GM18520 (cell line): ENCODE results near the gene C11orf91.
"Not testable (repeated sequence)": the region's sequence is repeated elsewhere in the genome, so short reads cannot be mapped to it uniquely, and the experiment has no call there.

ENCODE experiments used
- ATAC-seq: cut with Tn5 transposase; IDR thresholded peaks from one replicate; pipeline ENCODE4 v1.9.1; 2021; ENCODE audit not compliant: unreplicated experiment

Gene C11orf91

DNA sequence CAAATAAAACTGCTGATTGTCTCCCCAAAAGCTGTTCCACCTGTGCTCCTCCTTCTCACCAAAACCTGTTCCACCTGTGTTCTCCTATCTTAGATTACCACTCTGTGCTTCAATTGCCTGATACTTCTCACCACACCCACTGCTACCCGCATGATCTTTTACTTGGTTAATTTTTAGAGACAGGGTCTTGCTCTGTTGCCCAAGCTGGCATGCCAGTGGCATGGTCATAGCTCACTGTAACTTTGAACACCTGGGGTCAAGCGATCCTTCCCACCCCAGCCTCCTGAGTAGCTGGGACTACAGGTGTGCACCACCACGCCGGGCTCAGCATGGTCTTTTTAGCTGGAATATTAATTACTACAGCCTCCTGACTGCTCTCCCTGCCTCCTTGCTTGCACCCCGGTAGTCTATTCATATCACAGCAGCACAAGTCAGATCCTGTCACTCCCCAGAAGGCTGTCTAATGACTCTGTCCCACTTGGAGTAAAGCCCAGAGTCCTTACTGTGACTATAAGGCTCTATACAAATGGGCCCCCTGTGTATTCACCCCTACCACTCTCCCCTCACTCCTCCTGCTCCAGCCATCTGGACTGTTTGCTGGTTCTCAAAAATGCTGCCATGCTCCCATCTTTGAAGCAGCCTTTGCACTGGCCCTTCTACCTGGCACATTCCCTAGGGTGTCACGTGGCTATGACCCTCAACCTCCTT lies 3.5 kb downstream of the C11orf91 start:
- ATAC-seq = no peak

DNA sequence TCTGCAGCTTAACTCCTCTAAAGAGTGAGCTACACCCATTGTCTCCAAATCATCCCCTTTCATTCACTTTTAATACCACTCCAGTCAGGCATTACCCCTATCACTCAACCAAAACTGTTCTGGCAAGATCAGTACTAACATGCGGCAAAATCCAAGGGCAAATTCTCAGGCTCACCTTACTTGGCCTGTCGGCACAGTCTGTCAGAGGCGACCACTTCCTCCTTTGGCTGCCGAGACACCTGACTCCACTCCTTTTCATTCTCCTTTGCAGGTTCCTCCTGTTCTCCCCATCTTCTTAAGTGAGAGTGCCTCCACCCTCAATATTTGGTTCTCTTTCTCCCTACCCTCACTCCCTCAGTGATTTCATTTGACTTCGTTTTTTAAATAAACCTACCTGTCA lies 4.2 kb downstream of the C11orf91 start:
- no peak for ATAC-seq

DNA sequence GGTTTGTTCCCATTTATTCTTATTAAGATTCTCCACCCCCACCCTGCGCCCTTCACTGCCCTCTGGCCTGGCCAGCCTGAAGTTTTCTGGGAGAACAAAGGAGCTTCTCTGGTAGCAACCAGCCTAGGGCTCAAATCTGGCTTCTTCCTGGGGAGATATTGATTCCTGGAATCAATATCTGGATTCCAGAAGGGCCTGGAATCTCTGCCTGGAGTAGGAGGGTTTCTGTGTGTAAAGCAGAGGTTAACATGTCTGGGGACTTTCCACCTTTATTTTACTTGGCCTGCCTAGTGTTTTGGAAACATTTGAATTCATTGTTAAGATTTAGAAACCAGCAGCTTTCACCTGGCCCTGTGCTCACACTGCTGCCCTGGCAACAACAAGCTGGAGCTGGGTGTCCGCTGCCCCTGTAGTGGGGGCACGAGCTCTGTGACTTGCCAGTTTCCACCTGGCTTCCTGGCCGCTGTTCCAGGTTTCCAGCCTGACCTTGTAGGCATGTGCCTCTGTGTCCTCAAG lies 5.5 kb downstream of the C11orf91 start:
- no peak for ATAC-seq

DNA sequence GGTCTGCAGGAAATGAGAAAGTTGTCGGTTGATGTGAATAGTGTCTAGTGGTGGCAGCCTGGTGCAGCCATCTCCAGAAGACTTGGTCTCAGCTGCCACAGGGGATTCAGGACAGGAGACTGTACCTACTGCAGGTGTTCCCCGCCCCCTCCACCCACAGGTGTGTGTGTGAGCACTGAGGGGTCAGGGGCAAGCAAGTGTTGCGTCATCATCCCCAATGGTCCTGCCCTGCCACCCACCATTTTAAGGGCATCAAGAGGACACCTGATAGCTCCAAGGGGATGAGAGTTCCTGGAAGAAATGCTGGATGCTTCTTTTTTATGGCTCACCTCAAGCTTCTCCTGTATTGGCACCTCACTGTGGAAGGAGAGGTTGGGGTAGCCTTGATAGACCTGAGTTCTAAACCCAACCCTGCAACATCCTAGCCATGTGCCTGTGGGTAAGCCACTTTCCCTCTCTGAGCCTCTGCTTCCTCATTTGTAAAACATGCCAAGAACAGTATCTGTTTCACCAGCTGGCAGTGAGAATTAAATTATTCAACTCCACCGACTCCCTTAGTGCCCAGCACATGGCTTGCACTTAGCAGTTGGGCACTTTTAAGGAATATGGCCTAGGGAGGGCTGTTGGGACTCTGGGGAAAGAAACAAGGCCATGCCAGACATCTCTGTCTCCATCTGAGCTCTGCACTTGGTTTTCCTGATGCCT lies 6.1 kb downstream of the C11orf91 start:
- no peak for ATAC-seq

DNA sequence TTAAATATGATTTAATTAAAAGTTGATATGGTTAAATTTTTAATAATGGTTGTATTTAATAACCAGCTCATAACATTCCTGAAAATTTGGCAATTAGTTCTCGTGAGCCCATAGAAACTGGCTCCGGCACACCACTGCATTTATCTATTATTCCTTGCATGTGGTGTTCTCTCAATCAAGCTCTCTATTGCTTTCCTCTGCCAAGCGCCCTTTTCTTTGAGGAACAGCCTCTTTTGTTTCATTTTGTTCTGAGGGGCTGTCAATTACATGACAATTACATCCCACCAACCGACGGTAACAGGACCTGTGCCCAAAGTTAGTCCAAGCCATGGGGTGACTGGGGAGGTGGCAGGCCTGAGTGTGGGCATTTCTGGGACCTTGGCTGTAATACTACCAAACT lies 8.1 kb downstream of the C11orf91 start:
- no peak for ATAC-seq

DNA sequence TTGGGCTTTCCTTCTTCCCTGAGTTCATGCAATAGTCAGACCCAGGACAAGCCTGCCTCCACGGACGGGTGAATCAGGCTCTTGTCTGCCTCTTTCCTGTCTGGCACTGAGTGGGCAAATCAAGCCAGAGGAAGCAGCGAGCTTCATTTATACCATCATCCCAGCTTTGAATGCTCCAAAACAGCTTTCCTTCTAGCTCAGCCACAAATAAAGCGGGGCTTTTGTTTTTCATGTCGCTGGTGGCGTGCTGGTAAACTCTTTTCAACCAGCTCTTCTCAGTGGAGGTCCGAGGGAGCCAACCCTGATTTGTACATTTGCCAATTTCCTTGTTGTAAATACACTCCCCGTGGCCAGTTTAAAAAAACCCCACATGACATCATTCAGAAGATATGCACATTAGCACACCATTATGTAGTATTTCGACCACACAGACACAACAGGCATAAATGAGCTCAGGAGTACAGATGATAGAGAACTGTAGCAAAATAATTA lies 8.6 kb downstream of the C11orf91 start:
- no peak for ATAC-seq

DNA sequence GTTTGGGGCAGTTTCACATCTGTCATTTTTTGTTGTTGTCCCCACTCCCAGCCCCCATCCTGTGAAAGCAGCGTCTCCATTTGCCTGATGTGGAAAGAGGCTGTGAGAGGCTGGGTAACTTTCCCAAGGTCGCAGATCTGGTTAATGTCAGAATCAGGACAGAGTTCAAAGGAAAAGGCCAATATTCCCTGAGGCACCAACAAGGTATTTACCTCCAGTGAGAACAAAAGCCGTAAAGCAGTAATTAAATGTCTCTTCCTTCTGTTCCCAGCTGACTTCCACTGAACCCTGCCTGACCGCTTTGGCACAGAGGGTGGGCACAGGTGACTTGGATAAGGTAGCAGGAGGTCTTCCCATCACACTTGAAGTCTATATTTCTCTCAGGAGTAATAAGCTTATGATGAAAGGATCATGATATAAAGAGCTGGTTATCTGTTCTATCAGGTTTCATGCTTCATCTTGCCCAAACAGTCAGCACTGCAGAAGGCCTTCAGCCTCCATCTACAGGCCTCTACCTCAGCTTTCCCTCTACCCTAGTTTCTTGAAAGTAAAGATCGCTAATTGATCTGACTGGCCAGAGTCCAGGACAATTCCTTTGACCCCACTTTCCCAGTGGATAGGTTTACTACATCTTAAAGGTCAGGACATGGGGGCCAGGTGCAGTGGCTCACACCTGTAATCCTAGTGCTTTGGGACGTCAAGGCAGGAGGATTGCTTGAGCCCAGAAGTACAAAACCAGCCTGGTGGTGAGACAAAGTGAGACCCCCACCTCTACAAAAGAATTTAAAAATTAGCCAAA lies 9.4 kb downstream of the C11orf91 start:
- ATAC-seq = no peak

DNA sequence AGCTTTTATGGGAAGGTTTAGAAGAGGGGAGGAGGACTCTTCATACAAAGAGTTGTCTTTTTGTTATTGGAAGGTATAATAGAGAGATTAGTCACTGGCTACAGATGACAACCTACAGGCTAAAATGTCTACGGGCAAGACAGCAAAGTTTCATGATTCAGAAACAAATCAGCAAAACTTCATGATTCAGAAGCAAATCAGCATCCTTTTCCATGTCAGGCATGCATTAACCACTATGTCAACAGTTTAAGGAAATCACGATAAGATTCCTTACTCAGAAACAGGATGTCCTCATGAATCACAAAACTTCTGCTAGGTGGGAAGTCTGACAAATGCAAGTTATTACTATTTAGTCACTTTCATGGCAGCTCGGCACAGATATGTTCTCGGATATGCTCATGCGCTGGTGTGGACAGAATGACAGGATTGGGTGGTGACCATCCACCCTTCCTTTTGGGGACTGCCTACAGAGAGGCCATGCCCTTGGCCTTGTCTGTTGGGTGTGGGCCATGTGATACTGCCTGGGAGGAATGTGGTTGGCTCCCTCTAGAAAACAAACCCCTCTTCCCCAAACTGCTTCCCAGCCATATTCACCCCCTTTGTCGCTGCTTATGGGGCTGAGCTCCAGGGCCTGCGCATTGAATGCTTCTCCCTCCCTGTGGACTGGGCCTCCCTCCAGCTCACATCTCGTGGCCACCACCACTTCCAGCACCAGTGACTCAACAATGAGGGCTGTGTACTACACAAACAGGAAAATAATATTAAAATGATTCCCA lies 10.1 kb downstream of the C11orf91 start:
- ATAC-seq = no peak

DNA sequence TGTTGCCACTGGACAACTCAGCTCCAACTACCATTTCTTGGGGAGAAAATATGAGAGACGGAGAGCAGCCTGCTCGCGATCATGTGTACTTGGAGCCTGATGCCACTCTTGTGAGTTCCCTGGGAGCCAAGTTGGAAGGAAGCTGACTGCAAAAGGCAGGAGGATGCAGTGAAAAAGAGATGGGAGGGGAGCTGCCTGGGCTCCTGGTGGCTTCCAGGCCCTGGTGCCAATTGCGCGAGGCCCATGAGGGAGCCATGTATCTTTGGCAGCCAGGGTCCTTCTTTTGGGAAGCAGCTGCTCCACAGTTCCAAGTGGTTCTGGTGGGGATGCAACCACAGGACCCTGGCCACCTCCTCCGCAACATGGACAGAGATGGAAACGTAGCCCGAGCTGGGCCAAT lies 11.1 kb downstream of the C11orf91 start:
- ATAC-seq = no peak

DNA sequence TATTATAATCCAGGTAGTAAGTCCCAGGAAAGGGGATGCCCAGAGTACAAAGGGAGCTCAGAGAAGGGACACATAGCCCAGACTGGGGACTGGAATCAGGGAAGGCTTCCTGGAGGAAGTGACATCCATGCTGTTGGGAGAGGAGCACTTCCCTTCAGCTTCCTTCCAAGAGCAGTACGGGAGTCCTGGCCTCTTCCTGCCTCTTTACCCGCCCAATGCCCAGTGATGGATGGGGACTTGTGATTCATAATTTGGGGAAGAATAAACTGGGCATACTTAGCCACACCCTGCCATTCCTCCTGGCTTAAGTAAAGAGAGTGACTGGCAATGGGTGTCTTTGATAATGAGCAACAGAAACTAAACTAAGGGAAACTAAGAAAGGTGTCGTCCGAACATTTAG lies 11.5 kb downstream of the C11orf91 start:
- ATAC-seq = no peak

DNA sequence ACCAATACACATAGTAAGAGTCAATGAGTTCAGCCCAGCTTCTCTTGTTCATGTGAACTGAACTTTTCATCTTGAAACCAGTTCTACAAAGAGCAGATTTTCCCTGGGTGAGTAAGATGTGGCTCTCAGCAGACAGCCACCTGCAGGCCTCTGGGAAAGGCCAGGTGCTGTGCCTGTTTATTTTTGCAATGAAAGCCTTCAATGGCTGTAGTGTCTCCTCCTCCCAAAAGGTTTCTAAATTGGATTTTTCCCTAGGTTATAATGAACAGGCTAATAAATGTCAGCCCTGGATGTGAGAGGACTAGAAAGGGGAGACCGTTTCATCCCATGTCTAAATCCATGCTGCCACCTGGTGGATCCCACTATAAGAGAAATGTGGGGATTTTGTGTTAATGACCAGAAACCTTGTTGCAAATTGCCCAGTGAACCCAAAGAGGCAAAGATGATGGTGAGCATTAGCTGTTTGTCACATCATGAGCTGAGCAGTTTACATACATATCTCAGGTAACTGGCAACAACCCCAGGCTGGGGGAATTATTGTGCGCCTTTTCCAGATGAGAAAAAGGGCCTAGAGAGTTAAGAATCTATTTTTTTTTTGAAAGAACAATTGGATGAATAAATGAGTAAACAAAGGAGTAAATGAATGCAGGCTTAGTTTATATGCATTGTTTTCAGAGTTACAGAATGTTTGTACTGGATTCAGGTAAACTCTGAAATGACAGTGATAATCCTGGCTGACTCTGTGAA lies 12.7 kb downstream of the C11orf91 start:
- ATAC-seq = no peak

DNA sequence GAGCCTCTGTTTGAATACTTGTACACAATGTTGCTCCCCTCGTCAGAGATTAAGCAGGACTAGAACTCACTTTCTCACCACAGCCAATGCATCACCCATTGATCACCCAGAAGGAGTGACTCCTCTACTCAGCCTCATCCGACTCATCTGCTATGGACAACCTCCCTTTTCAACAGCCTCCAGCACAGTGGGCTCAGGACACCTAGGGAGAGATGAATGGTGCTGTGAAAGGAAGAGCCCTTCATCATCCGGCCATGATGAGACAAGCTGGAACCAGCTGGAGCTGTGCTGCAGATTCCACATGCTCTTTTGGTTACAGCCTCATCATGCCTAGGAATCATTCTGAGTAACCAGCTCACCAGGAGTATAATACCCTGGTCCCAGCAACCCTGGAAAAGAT lies 15.5 kb downstream of the C11orf91 start:
- ATAC-seq = no peak

DNA sequence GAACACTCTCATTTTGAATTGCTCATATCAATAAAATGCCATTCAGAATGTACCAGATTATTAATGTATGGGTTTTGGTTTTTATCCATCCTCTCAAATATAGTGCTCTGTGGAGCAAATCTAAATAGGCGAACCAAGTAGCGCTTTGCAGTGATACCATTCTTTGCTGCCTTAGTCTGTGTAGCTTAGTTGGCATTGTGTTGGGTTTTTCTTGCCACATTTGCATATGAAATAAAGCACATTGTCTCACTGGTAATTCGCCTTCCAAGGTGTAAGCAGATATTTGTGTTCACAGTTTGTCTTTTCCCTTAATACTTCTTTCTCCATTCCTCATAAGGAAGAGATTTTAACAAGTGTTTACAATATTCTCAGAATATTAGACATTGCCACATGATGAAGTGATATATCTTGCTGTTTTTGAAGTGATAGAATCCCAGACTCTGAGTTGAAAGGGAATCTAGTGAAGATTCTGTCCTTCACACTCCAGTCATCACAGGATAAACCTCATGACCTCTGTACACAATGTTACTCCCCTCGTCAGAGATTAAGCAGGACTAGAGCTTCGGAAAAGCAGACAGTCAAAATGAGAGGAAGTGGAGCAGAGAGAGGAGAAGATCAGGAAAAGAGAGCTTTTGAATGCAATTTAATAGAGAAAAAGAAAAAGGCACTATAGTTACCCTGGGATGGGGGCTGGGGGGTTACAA lies 16.5 kb downstream of the C11orf91 start:
- ATAC-seq = no peak

DNA sequence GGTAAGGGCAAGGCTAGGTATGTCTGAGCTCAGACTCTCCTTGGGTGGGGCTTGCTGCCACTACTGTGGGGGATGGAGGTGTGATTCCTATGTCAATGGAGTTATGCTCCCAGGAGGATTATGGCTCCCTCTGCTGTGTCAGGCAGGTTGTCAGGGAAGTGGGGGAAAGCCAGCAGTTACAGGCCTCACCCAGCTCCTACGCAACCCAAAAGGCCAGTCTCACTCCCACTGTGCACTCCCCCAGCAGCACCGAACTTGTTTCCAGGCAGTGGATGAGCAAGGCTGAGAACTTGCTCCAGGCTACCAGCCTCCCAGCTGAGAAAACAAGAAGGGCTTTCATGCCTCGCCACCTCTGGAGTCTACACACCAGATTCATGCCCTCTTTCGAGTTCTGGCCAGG lies 18.2 kb downstream of the C11orf91 start:
- no peak for ATAC-seq

DNA sequence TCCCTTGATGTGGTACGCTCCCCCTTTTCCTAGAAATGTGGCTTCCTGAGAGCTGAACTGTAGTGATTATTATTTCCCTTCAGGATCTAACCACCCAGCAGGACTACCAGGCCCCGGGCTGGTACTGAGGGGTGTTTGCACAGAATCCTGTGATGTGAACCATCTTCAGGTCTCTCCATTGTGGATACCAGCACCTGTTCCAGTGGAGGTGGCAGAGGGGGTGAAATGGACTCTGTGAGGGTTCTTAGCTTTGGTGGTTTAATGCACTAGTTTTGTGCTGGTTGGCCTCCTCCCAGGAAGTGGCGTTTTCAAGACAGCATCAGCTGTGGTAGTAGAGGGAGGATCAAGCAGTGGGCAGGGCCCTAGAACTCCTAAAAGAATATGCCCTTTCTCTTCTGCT lies 18.6 kb downstream of the C11orf91 start:
- ATAC-seq = no peak

DNA sequence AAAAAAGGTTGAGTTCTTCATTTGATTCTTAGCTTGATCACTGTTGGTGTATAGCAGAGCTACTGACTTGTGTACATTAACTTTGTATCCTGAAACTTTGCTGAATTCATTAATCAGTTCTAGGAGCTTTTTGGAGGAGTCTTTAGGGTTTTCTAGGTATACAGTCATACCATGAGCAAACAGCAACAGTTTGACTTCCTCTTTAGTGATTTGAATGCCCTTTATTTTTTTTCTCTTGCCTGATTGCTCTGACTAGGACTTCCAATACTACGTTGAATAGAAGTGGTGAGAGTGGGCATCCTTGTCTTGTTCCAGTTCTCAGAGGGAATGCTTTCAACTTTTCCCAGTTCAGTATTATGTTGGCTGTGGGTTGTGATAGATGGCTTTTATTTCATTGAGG lies 22.0 kb downstream of the C11orf91 start:
- not testable (repeated sequence) for ATAC-seq

DNA sequence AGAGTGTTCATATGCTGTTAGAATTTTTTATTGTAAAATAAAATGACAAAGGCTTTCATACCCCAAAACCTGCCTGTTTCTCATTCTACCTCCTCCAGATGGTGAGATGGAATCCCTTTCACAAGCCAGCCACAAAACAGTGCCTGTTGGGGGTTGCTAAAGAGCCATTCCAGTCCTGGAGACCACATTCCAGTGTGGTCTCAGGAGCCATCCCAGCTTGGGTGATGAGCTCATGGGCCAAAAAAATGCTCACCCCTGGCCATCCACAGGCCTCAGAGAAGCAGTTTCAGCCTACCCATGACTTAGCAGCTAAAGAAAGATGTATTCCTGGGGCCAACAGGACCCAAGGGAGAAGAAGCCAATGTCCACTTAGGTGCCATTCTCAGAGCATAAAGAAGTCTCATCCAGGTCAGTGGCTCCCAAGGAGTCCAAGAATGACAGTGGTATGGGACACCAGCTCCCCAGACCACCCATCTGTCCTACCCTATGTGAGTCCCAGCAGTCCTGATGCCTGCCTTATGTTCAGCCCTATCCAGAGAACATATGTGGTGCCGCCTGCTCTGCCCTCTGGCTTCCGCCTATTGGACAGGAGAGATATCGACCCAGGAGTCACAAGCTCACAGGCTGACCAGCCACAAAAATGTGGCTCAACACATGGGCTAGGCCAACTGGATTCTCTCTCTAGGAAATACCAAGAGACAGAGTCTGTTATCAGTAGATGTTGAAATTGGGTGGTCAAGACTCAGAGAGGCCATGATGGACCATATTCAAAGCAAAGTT lies 26.4 kb downstream of the C11orf91 start:
- ATAC-seq = no peak

DNA sequence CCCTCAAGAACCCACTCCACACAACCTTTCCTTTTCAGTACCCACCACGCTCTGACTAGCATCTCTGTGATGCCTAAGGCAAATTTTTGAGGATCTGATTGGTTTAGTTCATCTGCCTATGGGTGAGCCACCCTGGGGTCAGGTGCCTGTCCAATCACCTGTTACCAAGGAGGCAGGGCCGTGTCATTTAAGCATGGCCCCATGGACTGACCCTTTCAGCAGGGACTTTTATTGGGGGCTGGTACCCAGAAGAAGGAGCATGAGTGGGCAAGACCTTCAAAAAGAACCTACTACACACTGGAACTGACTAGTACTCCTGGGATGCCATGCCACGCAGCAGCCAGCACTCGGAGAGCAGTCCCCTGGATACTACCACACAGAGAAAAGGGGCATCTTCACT lies 28.4 kb downstream of the C11orf91 start:
- no peak for ATAC-seq
